Ovary (tissue), 3 donors: Measurements from ENCODE around the gene TMEM128.

Experiments
- EP300 ChIP-seq: sonication (generic); formaldehyde crosslinking; IDR thresholded peaks from one replicate; pipeline ENCODE4 v1.6.1; 2017; ENCODE audit warnings: antibody characterized with exemption
- POLR2A ChIP-seq: fragments of 450-650 bp; IDR thresholded peaks from one replicate; pipeline ENCODE4 v1.6.1; 2017; ENCODE audit warnings: antibody characterized with exemption, mild to moderate bottlenecking, moderate library complexity
- TF ChIP-seq, protein P1 (sequence below), 3 donors: fragments of 450-650 bp in 2 of 3; fragments of 200-600 bp in 1 of 3; IDR thresholded peaks; one replicate each; pipeline versions ENCODE4 v1.5.1 to v1.8.0; 2016 to 2022; ENCODE audit warnings: antibody characterized with exemption in 3 of 3, mild to moderate bottlenecking in 1 of 3
- donor health status: DM: no; HTN: no; CAD: no.

GRCh38 chr4:4254666-4255065, 6.6 kb upstream of the TMEM128 start:
- TF ChIP-seq, protein P1, sequence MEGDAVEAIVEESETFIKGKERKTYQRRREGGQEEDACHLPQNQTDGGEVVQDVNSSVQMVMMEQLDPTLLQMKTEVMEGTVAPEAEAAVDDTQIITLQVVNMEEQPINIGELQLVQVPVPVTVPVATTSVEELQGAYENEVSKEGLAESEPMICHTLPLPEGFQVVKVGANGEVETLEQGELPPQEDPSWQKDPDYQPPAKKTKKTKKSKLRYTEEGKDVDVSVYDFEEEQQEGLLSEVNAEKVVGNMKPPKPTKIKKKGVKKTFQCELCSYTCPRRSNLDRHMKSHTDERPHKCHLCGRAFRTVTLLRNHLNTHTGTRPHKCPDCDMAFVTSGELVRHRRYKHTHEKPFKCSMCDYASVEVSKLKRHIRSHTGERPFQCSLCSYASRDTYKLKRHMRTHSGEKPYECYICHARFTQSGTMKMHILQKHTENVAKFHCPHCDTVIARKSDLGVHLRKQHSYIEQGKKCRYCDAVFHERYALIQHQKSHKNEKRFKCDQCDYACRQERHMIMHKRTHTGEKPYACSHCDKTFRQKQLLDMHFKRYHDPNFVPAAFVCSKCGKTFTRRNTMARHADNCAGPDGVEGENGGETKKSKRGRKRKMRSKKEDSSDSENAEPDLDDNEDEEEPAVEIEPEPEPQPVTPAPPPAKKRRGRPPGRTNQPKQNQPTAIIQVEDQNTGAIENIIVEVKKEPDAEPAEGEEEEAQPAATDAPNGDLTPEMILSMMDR (IDR thresholded peaks at IDR 0.05), result no peak
- TF ChIP-seq POLR2A (no peak), EP300 (no peak)
